Stomach (tissue), 9 donors: ENCODE measurements around the gene NENF. TPM values are rescaled to one million over a fixed set of nuclear protein-coding genes. Genes with fewer than 3 reads are reported as not detected.

Experiments
- DNase-seq, 2 donors: peaks; one replicate each; pipeline versions ENCODE4 v3.0.0 to v3.0.0-alpha.2; 2013 to 2019
- H3K27ac ChIP-seq, 5 donors: fragments of 200-600 bp in 4 of 5; sonication (generic) in 4 of 5; one replicate each; pipeline ENCODE4 v1.5.1; 2013 to 2019; ENCODE audit warnings: mild to moderate bottlenecking in 1 of 5, moderate library complexity in 1 of 5
- H3K27me3 ChIP-seq, 3 donors: fragments of 200-600 bp; sonication (generic); one replicate each; pipeline ENCODE4 v1.5.1; 2017 to 2019; ENCODE audit warnings: mixed run types in 1 of 3
- H3K36me3 ChIP-seq, 4 donors: fragments of 200-600 bp; sonication (generic); 1 replicate in 3 of 4; 2 replicates in 1 of 4; pipeline ENCODE4 v1.5.1; 2016 to 2019
- H3K4me1 ChIP-seq, 4 donors: fragments of 200-600 bp; sonication (generic); one replicate each; pipeline ENCODE4 v1.5.1; 2016 to 2019
- H3K4me3 ChIP-seq, 4 donors: fragments of 200-600 bp; sonication (generic) in 3 of 4; one replicate each; pipeline ENCODE4 v1.5.1; 2016 to 2019; ENCODE audit warnings: mild to moderate bottlenecking in 1 of 4
- H3K9me3 ChIP-seq, 4 donors: fragments of 200-600 bp; sonication (generic); one replicate each; pipeline ENCODE4 v1.5.1; 2016 to 2019
- EP300 ChIP-seq: sonication (generic); formaldehyde crosslinking; IDR thresholded peaks from one replicate; pipeline ENCODE4 v1.6.1; 2017; ENCODE audit warnings: antibody characterized with exemption
- POLR2A ChIP-seq, 4 donors: fragments of 450-650 bp; IDR thresholded peaks; one replicate each; pipeline ENCODE4 v1.6.1; 2016; ENCODE audit warnings: antibody characterized with exemption in 4 of 4, control low read depth in 2 of 4, mild to moderate bottlenecking in 1 of 4, moderate library complexity in 1 of 4
- POLR2AphosphoS5 ChIP-seq, 3 donors: sonication (generic); formaldehyde crosslinking; IDR thresholded peaks; one replicate each; pipeline ENCODE4 v1.6.1; 2016; ENCODE audit warnings: antibody characterized with exemption in 3 of 3
- WGBS, 5 donors: extraction: QIAGEN DNeasy Blood & Tissue Kit in 3 of 5; methylation state at CpG; one replicate each; pipeline versions ENCODE4 v1.1.5 to v1.1.7; 2013 to 2018; 5-methylcytosine and 5-hydroxymethylcytosine counted together
- intact Hi-C: fragments of 100-400 bp; cut with DNase I; formaldehyde crosslinking; loops from one replicate; pipeline ENCODE4 v1.15.1; 2023; ENCODE audit warnings: low total_unique reads
- polyA plus RNA-seq, 3 donors: library from polyadenylated mRNA; stranded (reverse); fragments of 200-250 nt; gene quantifications; one replicate each; pipeline ENCODE4 v1.2.3, GENCODE V29; 2013
- total RNA-seq, 5 donors: library from RNA; depleted of rRNA; stranded (reverse); fragments of >200 nt; gene quantifications; one replicate each; pipeline versions ENCODE4 v1.1.0 to v1.2.3, GENCODE V29; 2014 to 2016
- TF ChIP-seq, protein P1 (sequence below), 7 experiments: fragments of 450-650 bp in 4 of 7; fragments of 200-600 bp in 3 of 7; sonication (generic) in 3 of 7; IDR thresholded peaks; one replicate each; pipeline ENCODE4 v1.5.1; 2016 to 2019; ENCODE audit warnings: antibody characterized with exemption in 7 of 7, control low read depth in 2 of 7, mild to moderate bottlenecking in 1 of 7
- donor health status: healthy with polysubstance abuse.
- donor health status: Bipolar disorder and iron deficiency.
- donor health status: healthy.

Gene NENF
- total and polyA plus RNA-seq, 8 donors, result 6.4 to 96.5 (median 38.1) TPM

DNA sequence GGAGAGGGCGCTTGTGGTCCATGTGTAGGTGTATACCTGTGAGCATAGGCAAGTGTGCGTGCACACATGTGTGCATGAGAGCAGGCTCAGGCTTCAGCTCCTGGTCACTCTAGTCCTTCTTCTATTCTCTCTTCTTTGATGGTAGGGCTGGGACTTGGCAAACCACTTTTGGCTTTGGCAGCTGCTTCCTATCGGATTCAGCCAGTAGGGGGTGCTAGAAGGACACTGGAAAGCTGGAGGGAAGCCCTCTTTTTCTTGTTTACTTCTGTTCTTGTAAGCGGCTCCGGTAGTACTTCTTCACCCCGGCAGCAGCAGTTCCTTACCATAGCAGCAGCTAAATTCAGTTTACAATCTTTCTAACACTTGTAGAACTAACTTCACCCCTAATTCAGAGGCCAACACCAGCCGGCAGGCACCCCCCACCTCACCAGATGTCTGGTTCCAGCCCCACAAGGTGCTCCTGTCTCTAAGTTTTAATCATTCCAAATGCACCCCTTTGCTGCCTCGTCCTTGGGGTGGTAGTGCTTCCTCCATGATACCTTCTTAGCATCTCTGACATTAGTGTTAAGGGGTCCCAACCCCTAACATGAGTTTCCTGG, 25.1 kb downstream of the NENF start:
- intact Hi-C loops, result loop anchor here (5.0 to 10.0 kb wide), 3 partner anchors 91 to 773 kb away; no protein-coding TSS in a partner anchor
- 50 to 60% (median 55%) methylated on average over 8 of the region's 8 CpGs for WGBS, 5 donors
- peak; percentile 39 to 46 for DNase-seq

DNA sequence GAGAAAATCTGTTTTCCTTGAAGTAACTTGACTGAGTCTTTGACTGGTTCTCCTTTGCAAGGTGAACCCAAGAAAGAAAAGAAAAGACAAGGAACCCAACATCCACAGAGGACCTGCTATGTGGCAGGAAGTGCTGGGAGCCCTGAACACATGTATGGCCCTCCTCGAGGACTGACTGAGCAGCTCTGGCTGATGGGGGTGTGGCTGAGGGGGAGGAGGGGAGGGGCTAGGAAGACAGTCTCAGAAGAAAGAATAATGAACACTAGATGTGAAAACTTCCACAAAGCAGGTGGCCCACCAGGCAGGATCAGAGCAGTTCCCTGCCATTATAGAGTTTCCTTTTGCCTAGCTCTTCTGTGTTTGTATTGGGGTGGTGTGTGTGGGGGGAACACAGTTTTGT, 26.1 kb downstream of the NENF start:
- H3K9me3 ChIP-seq, result peaks cover 0 to 8% (median 0%) of the 10 kb centered on the region in 4 donors
- H3K27me3 ChIP-seq, result no peaks in the 10 kb centered on the region
- H3K4me1 ChIP-seq, result peaks cover 0 to 12% (median 10%) of the 10 kb centered on the region in 4 donors
- H3K4me3 ChIP-seq, result no peak overlapping the region
- TF ChIP-seq EP300 (no peak), POLR2AphosphoS5 (IDR thresholded peaks at IDR 0.05) (no peak), POLR2A (IDR thresholded peaks at IDR 0.05) (no peak)
- TF ChIP-seq, protein P1, sequence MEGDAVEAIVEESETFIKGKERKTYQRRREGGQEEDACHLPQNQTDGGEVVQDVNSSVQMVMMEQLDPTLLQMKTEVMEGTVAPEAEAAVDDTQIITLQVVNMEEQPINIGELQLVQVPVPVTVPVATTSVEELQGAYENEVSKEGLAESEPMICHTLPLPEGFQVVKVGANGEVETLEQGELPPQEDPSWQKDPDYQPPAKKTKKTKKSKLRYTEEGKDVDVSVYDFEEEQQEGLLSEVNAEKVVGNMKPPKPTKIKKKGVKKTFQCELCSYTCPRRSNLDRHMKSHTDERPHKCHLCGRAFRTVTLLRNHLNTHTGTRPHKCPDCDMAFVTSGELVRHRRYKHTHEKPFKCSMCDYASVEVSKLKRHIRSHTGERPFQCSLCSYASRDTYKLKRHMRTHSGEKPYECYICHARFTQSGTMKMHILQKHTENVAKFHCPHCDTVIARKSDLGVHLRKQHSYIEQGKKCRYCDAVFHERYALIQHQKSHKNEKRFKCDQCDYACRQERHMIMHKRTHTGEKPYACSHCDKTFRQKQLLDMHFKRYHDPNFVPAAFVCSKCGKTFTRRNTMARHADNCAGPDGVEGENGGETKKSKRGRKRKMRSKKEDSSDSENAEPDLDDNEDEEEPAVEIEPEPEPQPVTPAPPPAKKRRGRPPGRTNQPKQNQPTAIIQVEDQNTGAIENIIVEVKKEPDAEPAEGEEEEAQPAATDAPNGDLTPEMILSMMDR (IDR thresholded peaks at IDR 0.05), result no peak
- intact Hi-C loops, result loop anchor here (5.0 to 10.0 kb wide), 3 partner anchors 92 to 774 kb away; no protein-coding TSS in a partner anchor
- 30 to 54% (median 33%) methylated on average over 1 of the region's 1 CpG for WGBS, 5 donors
- no peak for DNase-seq
- H3K27ac ChIP-seq, result no peak overlapping the region
- no peaks in the 10 kb centered on the region for H3K36me3 ChIP-seq

More for the DNA sequence above, 25.1 kb downstream of the NENF start:
- H3K9me3 ChIP-seq, result peaks cover 0 to 8% (median 0%) of the 10 kb centered on the region in 4 donors
- H3K27me3 ChIP-seq, result no peaks in the 10 kb centered on the region
- no peaks in the 10 kb centered on the region for H3K36me3 ChIP-seq
- H3K4me3 ChIP-seq, result no peak overlapping the region
- H3K4me1 ChIP-seq, result peaks cover 5 to 19% (median 12%) of the 10 kb centered on the region in 4 donors
- H3K27ac ChIP-seq, result no peak overlapping the region
- TF ChIP-seq EP300, result no peak
- TF ChIP-seq, protein P1 (IDR thresholded peaks at IDR 0.05), result peak in 4 of 7 experiments; percentile 4 to 22 (median 18)

DNA sequence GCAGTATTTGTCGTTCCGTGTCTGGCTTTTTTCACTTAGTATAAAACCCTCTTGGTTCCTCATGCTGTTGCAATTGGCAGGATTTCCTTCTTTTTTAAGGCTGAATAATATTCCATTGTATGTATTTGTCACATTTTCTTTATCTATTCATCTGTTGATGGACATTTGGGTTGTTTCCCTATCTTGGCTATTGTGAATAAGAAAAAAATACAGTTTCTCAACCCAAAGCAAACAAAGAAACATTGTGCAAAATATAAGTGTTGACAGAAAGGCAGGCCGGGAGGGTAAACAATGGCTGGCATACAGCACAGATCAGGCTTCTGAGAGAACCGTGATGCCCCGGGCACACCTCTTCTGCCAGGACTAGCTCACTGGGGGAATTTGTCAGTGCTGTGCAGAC, 26.9 kb downstream of the NENF start:
- intact Hi-C loops, result loop anchor here (5.0 to 10.0 kb wide), 3 partner anchors 92 to 775 kb away; no protein-coding TSS in a partner anchor
- Histone ChIP-seq H3K27ac (no peak overlapping the region), H3K36me3 (no peaks in the 10 kb centered on the region), H3K4me1 (peaks cover 0 to 12% (median 10%) of the 10 kb centered on the region in 4 donors), H3K27me3 (no peaks in the 10 kb centered on the region), H3K4me3 (no peak overlapping the region), H3K9me3 (peaks cover 0 to 8% (median 0%) of the 10 kb centered on the region in 4 donors)
- TF ChIP-seq POLR2A (IDR thresholded peaks at IDR 0.05) (no peak), POLR2AphosphoS5 (IDR thresholded peaks at IDR 0.05) (no peak), EP300 (no peak)
- TF ChIP-seq, protein P1 (IDR thresholded peaks at IDR 0.05), result no peak
- WGBS, 5 donors, result 62 to 84% (median 73%) methylated on average over 5 of the region's 5 CpGs
- no peak for DNase-seq

DNA sequence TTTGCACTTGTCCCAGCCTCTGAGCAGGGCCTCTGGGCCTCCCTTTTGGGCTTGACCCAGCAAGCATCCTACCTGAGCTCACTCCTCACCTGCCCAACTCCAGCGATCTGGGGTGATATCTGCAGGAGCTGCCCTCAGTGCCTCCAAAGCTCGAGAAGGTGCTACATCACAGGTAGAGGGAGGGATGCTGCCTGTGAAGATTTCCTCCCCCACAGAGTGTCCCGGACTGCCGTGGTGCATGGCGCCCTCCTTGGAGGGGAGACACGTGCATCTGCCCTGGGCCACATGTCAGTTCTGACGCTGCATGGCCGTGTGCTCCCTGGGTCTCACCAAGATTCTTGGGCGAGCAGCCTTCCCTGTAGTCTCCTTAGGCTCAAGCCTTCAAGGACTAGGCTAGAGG, 27.7 kb downstream of the NENF start:
- Histone ChIP-seq H3K9me3 (peaks cover 0 to 8% (median 0%) of the 10 kb centered on the region in 4 donors), H3K36me3 (no peaks in the 10 kb centered on the region), H3K4me1 (peaks cover 0 to 12% (median 10%) of the 10 kb centered on the region in 4 donors), H3K4me3 (no peak overlapping the region), H3K27ac (no peak overlapping the region), H3K27me3 (no peaks in the 10 kb centered on the region)
- no peak for TF ChIP-seq POLR2AphosphoS5 (IDR thresholded peaks at IDR 0.05)
- no peak for TF ChIP-seq EP300
- TF ChIP-seq, protein P1 (IDR thresholded peaks at IDR 0.05), result no peak
- TF ChIP-seq POLR2A (IDR thresholded peaks at IDR 0.05), result no peak
- WGBS, 5 donors, result 72 to 91% (median 91%) methylated on average over 9 of the region's 9 CpGs
- DNase-seq, result no peak
- intact Hi-C loops, result no loop called here
